Suppressor macrophage (primary cell): ENCODE data around the gene BORCS5.
A peak's percentile ranks its signal among the peaks of the same experiment; 100 is the strongest.

Experiments used
- DNase-seq, 4 experiments: peaks; one replicate each; pipeline ENCODE4 v3.0.0-alpha.2; 2020 to 2022

Gene BORCS5

DNA sequence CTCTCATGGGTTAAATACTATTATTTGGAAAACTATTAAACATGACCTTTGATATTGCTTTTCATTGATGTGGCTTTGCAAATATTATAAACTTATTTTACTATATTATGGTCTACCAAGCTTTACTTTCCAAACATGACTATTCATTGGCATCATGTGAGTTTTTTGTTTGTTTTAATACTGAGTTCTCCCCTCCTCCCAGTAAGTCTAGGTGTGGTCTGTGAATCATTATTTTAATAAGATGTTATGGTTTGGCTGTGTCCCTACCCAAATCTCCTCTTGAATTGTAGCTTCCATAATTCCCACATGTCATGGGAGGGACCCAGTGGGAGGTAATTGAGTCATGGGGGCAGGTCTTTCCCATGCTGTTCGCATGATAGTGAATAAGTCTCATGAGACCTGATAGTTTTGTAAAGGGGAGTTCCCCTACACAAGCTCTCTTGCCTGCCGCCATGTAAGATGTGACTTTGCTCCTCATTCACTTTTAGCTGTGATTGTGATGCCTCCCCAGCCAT lies 80.0 kb downstream of the BORCS5 start:
- no peak for DNase-seq

DNA sequence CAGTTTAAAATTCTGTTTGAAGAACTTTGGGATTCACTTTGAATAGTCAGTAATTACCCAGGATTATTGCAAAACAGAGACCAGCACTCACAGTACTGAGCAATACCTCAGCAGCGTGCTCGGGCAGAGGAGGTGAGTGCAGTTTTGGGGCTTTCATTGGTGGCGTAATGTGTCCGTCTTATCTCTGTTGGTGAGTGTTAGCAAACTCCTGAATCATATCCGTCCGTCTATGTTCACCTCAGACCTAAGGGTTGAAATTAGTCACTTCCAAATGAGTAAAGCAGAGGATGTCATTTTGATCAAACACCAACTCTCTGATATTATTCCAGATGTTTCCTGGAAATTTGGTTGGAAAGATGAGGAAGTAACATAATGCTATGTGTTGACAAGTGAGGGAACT lies 82.8 kb downstream of the BORCS5 start:
- DNase-seq = peak in 1 of 4 experiments; percentile 33

DNA sequence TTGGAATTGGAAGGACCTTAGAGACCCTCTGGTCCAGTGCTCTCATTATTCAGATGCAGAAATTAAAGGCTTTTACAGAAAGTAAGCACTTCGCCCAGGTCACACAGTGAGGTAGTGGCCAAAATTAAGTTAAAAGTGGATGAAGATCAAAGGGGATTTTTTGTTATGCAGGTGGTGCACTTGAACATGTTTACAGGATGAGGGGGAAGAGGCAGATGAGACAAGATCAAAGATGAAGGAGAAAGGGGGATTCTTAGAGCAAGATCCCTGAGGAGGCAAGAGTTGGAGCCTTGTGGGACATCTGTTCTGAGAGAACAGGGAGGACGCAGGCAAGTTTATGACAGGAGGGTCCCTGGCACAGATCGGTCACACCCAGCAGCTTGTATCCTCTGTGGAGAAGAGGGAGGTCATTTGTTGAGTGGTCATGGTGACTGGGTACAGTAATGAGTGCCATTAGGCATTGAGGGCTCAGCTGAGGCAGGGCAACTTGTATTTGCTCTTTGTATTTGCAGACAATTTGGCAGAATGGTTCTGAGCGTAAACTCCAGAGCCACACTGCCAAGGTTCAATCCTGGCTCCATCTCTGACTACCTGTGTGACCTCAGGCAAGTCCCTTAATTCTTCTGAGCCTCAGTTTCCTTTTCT lies 84.0 kb downstream of the BORCS5 start:
- DNase-seq = no peak

DNA sequence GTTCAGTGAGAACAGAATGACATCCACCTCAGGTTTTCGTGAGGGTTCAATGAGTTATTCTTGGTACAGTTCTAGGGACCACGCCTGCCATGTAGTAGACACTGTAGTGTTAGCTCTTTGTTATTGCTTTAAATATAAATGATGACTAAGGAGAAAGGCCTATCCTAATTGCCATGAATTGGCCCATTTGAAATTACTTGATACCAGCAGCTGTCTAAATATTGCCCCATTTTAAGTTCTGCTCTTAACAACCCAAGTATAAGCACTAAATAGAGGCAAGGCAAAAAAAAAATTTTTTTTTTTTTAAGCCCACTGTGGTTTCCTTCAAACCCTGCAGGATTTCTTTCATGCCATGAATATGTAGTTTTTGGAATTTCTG lies 84.5 kb downstream of the BORCS5 start:
- no peak for DNase-seq

GRCh38 chr12:12441843-12442461 lies 85.1 kb downstream of the BORCS5 start:
- no peak for DNase-seq

GRCh38 chr12:12442548-12443071 lies 85.7 kb downstream of the BORCS5 start:
- no peak for DNase-seq

DNA sequence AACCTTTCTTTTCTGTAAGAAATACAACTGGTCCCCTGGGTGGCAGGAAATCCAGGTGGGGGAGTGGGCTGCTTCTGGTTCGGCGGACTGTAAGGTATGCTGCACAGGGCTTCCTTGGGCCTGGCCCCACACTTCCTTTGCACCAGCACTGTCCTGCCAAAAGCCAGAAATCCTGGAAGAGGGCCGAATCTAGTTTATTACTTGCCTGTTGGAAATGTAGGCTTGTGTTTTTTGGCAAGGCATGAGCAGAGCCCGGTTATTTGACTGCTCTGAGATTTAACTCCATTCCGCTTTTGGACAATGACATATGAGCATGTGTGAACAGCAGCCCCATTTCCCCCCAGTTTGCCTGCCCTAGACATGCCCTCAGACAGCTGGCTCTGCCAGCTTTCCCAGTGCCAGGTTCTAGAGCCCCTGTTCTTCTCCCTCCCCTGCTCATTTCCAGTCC lies 86.6 kb downstream of the BORCS5 start:
- no peak for DNase-seq

GRCh38 chr12:12445165-12445881 lies 88.4 kb downstream of the BORCS5 start:
- DNase-seq = no peak

DNA sequence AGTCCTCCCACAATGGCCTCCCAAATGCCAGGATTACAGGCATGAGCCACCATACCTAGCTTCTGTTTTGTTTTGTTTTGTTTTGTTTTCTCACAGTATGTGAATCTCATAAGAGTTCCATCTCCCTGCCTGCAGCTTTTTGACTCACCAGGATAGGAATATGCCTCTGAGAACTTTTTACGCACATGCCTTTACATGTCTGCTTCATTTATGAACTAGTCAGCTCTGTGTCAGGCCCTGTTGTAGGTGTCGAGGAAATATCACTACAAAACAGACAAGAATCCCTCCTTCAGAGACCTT lies 89.0 kb downstream of the BORCS5 start:
- DNase-seq = no peak

- peak in 1 of 4 experiments; percentile 26 for DNase-seq
Measured at GRCh38 chr12:12446786-12447185, 89.9 kb downstream of the BORCS5 start.

- no peak for DNase-seq
Measured at GRCh38 chr12:12447236-12447635, 90.4 kb downstream of the BORCS5 start.

DNA sequence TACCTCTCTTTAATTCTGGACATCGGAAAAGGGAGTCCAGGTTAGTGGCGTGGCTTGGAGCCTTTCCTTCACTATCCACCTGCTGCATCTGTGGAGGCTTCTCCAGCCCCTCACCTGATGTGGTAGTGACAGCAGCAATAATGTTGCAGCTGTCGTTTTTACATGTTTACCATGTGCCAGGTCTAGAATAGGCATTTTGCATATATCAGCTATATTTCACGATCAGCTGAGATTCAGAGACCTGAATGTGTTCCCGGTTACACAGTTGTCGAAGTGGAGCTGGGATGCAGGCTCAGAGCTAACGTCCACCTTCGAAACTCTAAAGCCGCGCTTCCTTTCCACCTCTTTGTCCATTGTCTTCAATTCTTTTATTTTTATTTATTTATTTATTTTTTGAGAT lies 91.0 kb downstream of the BORCS5 start:
- no peak for DNase-seq

DNA sequence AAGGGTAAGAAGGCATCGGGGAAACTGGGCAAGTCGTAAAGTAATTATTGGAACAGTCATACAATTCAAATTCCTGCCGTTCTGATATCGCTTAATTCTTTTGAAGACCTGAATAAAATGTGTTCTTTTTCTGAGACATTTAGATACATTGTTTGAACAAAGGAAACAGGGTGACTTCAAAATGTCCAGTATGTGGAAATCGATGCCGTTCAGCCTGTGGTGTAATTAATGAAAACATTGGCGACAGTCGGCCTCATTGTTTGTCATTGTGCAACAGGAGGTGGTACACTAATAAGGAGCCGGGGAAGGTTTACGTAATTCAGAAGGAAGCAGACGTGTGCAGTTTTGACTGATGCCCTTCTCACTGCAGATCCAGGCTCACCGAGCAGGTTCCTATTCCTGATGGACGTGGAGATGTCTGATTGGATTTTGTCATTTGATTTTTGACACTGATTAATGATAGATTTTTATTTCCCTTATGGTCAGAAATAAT lies 92.7 kb downstream of the BORCS5 start:
- peak; percentile 63 to 85 (median 73) for DNase-seq

GRCh38 chr12:12450043-12450471 lies 93.2 kb downstream of the BORCS5 start:
- DNase-seq = no peak

GRCh38 chr12:12451098-12451497 lies 94.2 kb downstream of the BORCS5 start:
- DNase-seq = no peak

- DNase-seq = no peak
Measured at GRCh38 chr12:12452326-12452902, 95.5 kb downstream of the BORCS5 start.

DNA sequence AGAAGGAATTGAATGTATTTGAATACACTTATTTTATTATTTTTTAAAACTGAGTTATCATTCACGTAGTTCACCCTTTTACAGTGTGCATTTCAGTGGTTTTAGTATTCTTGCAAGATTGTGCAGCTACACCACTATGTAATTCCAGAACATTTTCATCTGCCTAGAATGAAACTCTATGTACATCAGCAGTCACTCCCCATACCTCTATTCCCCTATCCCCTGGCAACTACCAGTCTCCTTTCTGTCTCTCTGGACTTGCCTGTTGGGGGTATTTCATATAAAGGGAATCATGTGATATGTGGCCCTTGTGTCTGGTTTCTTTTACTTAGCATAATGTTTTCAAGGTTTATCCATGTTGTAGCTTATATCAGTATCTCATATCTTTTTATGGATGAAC lies 96.8 kb downstream of the BORCS5 start:
- no peak for DNase-seq

DNA sequence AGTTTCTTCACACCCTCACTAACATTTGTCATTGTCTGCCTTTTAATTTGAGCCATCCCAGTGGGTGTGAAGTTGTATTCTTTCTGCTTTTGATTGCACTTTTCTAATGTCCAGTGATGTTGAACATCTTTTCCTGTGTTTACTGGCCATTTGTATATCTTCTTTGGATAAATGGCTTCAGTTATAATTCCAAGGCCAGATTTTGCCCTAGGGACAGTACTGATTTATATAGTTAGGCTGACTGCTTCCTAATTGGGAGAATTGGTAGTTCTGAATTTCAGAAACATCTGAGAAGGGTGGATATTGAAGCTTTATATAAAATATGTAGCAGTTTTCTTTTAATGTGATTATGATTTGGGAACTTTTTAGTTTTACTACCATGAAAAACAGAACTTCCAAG lies 97.4 kb downstream of the BORCS5 start:
- no peak for DNase-seq

DNA sequence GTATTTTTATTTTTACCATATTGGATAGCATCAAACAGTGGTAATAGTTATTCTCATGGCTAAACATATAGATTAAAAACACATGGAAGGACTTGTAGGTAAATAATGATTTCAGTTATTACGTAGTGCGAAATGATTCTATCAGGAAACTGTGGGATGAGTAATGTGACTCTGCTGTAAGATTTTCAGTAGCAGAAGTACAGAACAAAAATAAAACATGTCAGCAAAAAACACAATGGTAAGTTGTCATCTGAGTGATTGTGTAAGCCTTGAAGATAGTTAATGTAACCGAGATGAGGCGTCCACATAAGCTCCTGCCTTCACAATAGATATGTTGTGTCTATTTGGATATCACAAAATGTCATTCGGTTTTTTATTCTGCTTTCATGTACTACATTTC lies 99.8 kb downstream of the BORCS5 start:
- DNase-seq = peak; percentile 51 to 93 (median 76)

DNA sequence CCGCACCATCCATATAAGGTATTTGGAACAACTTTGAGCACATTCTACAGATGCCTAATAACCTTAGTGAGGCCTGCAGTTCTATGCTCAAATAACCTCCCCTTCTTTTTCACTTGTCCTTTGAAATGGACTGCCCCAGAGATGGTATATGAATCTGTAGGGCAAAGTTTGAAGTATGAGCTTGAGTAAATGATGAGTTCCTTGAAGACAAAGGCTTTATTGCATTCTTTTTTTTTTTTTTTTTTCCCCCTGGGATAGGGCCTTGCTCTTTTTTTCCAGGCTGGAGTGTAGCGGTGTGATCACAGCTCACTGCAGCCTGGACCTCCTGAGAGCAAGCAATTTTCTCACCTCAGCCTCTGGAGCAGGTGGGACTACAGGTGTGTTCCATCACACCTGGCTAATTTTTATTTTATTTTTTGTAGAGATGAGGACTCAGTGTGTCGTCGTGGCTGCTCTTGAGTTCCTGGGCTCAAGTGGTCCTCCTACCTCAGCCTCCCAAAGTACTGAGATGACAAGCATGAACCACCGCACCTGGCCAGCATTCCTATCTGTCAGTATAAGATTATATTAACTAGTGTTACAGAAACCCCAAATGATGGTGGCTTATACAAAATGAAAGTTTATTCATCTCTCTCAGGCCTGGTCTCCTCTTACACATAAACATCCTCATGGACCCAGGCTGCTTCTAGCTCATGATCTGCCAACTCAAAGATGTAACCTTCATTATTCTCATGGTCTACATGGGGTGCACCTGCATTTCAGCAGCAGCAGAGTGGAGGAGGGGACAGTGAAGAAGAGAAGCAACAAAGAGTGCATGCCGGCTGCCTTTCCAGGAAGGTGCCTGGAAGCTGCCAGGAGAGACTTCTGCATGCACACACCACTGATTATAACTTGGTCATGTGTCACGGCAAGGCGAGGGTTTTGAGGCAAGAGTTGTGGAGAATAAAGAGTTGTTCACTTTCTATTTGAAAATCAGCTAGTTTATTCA lies 104.4 kb downstream of the BORCS5 start:
- DNase-seq = no peak

DNA sequence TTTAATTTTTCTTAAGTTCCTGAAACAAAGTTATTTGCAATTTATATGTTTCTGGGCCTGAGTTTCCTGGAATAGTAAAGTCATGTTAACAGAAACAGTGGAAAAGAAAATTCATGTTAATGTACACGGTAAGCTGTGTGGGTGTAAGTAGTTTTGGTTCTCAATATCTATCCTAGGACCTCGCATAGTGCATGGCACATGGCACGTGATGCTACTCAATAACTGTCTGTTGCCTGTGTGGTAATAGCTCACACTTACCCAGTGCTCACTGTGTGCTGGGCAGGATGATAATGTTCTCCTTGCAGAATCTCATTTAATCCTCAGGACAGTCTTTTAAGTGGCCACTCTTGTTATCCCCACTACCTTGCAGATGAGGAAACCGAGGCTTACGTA lies 105.0 kb downstream of the BORCS5 start:
- no peak for DNase-seq

DNA sequence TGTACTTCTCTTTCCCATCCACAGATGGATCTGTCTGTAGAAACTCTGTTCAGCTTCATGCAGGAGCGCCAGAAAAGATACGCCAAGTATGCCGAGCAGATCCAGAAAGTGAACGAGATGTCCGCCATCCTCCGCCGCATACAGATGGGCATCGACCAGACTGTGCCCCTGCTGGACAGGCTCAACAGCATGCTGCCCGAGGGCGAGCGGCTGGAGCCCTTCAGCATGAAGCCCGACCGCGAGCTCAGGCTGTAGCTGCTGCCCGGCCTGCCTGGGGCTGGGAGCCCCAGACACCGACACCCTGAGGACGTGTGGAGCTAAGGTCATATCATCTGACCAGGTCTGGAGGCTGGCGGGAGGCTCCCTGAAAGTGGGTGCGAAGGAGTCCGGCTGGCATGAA lies 108.6 kb downstream of the BORCS5 start:
- no peak for DNase-seq
